Ureter (tissue), 1 donor: ENCODE data around the gene TAF11. TPM values are rescaled to one million over a fixed set of nuclear protein-coding genes. Genes with fewer than 3 reads are reported as not detected.
"Not testable (repeated sequence)": the region's sequence is repeated elsewhere in the genome, so short reads cannot be mapped to it uniquely, and the experiment has no call there.

Experiments used
- DNase-seq: peaks from one replicate; pipeline ENCODE4 v3.0.0-alpha.2; 2020; ENCODE audit warnings: low spot score
- total RNA-seq: library from RNA; stranded (reverse); gene quantifications from one replicate; pipeline ENCODE4 v1.2.4, GENCODE V29; 2023
- donor health status: DM: yes; HTN: yes; CAD: no.

TAF11 gene, protein sequence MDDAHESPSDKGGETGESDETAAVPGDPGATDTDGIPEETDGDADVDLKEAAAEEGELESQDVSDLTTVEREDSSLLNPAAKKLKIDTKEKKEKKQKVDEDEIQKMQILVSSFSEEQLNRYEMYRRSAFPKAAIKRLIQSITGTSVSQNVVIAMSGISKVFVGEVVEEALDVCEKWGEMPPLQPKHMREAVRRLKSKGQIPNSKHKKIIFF
- total RNA-seq, result 18.4 TPM

DNA sequence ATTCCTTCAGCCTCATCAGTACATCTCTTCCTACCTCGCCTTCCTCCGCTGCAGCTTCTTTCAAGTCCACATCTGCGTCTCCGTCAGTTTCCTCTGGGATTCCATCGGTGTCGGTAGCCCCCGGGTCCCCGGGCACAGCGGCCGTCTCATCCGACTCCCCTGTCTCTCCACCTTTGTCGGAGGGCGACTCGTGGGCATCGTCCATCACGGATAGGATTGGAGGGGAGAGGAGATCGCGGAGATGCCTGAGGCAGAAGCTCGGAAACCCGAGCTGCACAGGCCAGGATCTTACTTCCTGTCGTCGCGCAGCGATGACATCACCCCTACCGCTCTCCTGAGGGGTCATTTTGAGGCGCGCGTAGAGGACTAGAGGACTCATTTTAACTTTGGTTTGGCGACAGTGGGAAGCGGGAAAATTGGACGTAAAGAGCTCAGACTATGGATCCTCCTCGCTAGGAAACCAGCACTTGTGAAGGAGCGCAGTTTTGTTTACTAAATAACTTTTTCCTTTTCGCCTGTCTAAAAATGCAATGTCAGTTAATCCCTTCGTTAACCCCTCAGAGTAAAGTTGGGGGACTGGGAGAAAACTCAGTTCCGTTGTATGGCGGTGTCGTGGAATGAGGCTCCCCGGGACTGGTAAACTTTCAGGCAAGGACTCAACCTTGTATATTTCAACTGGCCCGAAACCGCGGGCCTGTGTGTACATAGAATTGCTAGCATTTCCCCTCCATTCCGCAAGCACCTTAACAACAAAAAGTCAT, at the start of gene TAF11:
Gene TAF11, minus strand, starts transcription at position 290 of the 761 bp plus-strand sequence. Its CDS starts 85 bp downstream, at position 205.
- peak; percentile 94 for DNase-seq

DNA sequence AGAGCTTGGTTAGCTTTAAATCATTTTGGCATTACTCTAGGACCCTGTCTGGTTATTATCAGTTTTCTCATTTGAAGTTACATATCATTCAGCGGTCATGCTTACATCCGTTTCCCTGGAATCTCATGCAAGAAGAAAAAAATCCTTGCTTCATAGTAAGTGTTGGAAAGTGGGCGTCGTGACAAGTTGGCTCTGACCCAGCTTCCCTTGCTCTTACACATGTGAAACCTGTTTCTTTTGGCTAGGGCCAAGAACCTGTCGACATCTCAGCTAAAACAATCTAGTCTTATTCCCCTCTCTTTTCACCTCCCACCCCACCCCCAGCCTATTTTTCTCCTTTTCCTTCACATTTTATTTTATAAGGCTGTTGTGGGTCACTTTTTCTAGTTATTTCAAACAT, 46.7 kb upstream of the TAF11 start:
- no peak for DNase-seq

DNA sequence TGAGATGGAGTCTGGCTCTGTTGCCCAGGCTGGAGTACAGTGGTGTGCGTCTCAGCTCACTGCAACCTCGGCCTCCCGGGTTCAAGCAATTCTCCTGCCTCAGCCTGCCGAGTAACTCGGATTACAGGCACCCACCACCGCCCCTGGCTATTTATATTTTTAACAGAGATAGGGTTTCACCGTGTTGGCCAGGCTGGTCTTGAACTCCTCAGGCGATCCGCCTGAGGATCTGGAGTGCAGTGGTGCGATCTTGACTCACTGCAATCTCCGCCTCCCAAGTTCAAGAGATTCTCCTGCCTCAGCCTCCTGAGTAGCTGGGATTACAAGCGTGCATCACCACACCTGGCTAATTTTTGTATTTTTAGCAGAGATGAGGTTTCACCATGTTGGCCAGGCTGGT, 44.4 kb upstream of the TAF11 start:
- DNase-seq, result not testable (repeated sequence)

DNA sequence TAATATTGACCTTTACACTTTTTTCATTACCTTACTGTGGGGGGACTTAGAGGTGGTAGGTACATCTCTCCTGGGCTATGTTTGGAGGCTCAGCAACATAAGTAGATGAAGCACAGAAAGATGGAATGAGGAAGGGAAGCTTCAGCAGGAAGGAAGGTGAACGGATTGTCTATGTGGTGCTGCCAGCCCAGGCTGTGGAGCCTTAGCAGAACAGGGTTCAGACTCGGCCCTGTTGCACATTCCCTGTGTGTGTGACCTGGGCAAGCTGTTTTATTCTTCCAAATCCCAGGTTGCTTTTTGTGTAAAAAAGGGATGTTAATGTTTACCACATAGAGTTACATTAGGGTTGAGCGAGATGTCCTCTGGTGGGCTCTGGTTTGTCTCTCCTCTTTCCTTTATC, 42.4 kb upstream of the TAF11 start:
- no peak for DNase-seq

DNA sequence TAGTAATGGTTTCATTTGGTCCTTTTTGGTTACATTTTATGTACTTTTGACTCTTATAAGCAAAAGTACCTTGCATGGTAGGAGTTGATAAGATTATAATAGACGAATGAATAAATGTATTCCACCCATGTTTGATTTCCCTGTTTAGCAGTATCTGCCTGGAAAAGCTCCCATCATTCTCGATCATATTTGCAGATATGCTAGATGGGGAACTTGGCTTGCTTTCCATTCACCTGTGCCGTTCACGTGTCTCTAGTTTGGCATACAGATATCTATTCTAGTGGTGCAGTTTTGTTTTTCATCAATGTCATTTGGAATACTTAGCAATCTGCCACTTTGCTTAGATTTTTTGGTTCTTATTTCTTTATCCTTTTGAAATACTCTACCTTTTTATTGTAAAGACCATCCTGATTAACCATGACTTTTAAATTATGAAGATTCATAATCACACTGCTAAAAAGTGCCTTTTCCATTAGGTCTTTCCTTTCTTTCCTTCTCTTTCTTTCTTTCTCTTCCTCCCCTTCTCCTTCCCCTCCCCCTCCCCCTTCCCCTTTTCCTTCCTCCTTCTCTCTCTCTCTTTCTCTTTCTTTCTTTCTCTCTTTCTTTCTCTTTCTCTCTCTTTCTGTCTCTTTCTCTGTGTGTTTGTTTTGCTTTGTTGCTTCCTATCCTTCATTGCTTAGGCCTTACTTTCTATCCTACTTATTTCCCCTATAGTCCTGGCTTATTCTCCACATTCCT, 41.6 kb upstream of the TAF11 start:
- no peak for DNase-seq

DNA sequence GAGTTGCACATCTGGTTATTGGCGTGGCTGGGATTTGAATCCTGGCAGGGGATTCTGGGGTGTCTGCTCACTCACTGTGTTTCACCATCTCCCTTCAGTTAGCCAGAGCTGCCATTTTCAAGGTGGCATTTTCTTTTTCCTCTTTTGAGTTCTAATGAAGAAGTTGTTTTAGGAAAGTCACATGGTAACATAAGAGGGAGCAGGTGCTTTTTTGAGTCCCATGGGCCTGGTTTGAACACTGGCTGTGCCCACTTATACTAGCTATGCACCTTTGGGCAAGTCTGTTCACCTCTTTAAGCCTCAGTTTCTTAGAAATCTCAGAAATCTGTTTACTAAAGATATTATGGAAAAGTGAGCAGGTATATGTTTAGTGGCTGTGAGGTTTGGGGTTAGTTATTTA, 40.9 kb upstream of the TAF11 start:
- no peak for DNase-seq

DNA sequence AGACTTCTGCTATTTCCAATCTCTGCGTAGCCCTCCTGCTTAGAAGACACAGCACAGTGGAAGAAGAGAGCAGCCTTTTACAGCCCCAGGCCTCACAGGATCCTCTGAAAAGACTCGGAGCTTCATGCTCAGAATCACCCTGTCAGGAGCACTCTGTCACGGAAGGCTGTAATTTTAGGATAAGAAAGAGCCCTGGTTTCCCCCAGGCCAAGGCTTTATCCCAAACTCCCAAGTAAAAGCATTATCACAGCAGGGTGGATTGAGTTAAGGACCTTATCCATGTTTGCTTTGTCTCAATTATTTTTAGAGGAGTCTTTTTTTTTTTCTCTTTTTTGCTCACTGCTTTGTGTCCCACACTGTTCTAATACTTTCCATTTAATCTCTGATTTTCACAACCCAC, 40.4 kb upstream of the TAF11 start:
- DNase-seq, result no peak

DNA sequence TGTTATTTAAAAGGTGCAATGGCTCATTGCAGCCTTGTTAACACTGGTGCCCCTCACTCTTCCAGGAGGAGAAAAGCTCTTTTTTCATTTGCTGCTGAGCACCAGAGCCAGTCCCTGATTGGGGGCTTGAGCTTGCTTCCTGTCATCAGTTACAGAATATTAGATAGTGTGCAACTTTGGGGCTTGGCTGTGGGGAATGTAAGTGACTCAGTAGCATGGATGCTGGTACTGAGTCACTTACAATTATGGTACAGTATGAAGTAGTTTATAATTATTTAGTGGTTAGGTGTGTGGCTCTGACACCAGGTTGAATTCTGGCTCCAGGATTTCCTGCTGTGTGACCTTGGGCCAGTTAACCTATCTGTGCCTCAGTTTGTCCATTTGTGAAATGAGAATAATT, 38.8 kb upstream of the TAF11 start:
- no peak for DNase-seq

DNA sequence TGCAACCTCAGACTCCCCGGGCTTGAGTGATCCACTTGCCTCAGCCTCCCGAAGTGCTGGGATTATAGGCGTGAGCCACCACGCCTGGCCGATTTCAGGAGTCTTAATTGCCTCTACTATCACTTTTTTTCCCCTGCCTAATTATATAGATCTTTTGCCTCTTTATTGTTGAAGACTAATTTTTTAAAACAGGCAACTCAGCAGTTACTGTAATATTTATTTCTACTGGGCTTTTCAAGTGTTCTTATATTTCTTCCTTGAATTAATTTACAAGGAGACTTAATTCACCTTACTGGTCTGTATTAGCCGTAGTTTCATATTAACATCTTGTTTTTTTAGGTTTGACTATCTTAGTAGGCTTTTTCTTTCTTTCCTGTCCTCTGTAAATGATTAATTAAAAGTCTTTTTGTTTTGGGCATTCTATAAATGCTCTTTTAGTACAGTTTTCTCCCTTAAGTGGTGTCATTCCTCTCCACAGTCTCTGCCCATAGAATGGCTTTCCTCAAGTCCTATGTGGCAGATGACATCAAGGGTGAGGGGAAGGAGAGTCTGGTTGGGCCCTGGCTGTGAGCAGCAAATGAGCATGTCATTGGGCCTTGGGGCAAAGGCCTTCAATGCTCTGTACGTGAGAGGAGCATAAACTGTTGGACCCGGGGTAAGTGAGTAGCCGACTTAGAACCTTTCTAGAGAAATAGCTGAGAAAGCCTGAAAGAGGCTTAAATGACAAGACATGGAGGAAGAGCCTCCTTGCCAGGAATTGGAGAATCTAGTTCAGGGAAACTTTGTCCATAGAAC, 37.2 kb upstream of the TAF11 start:
- no peak for DNase-seq

DNA sequence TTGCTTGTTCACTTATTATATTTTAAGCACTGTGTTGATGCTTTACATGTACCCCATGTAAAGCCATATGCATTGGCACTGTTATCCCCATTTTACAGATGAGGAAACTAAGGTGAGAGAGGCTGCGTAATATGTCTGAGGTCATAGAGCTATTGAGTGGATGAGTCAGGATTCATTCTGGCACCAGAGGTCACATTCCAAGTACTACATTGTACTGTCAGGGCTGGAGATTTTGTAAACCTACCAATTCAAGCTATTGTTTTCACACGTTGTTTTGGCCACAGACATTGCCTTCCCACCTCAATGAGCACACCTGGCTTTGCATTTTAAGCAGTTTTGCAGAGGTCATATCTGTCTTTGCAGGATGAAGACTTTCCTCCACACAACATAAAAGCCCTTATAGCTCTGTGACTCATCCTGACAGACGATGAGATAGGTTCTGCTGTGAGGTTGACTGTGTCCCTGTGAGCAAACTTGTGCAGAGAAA, 34.4 kb upstream of the TAF11 start:
- DNase-seq, result no peak

DNA sequence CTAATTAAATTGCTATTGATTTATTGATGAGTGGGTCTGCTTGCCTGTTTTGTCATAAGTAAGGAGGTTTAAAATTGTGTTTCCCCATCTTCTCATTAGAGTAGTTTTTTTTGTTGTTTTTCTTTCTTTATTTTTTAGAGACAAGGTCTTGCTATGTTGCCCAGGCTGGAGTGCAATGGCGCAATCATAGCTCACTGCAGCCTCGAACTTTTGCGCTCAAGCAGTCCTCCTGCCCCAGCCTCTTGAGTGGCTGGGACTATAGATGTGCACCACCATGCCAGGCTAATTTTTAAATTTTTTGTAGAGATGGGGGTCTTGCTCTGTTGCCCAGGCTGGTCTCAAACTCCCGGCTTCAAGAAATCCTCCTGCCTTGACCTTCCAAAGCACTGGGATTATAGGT, 32.3 kb upstream of the TAF11 start:
- no peak for DNase-seq

DNA sequence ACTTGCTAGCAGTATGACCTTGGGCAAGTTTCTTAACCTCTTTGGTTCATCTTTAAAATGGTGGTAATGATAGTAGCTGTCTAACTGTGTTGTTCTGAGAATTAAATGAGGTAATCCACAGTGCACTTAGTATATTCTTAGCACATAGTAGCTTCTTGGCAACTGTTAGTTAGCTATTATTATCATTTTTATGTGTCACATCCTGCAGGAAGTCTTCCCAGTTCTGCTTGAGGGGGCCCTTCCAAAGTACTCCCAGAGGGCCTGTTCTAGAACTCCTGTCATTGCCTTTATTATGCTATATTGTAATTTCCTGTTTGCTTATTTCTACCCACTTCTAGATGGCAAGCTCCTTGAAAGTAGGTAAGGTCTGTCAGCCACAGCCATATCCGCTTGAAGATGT, 31.8 kb upstream of the TAF11 start:
- no peak for DNase-seq

DNA sequence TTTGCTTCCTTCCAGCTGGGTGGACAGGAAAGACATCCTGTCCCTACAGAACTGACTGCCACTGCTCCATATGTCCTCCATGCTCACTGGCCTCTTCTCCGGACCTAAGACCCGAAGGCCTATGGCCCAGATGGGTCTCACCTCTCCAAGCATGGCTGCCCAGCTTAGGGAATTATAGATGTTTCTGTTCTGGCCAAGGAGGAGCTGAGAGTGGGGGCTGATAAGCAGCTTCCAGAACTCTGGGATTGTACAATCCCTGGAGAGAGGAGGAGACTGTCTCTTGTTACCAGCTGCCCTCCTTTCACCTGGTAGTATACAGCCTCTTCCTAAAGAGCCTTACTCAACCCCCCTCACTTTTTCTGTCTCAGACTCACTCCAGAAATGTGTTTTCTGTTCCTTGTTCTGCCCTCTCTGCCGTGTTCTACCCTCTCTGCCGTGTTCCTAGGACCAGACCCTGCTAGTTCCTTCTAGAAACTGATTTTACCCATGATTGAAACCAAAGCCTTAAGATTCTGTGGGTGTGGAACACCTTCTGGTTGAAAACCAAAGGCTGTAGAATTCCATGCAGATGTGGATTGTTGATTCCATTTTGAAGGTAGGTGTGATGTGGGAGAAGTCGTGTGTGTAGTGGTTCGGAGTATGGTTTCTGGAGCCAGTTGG, 29.9 kb upstream of the TAF11 start:
- DNase-seq, result no peak

DNA sequence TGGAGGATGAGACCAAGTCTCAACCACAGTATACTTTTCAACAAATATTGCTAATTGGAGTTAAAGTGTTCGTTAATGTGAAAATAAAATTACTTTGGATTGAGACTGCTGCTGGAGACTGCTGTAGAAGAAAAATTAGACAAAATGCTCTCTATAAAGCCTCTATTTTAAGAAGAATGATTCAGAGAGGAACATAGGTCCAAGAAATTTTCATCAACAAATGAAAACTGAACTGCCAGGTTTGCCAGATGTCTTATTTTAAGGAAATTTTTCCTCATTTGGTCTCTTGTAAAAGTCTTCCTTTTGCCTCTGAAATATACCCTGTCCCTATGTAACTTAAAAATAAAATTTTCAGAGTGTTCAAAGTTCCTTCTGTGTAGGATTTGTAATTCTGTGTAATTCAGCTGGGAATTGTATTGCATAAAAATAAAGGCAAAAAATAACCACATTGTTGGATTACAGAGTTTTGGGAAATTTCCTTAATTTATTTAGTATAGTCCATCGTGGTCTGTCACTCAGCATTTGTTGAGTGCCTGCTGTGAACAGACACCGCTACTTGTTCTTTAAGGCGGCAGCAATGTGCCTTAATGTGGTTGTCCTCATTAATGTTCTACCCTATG, 28.6 kb upstream of the TAF11 start:
- no peak for DNase-seq

DNA sequence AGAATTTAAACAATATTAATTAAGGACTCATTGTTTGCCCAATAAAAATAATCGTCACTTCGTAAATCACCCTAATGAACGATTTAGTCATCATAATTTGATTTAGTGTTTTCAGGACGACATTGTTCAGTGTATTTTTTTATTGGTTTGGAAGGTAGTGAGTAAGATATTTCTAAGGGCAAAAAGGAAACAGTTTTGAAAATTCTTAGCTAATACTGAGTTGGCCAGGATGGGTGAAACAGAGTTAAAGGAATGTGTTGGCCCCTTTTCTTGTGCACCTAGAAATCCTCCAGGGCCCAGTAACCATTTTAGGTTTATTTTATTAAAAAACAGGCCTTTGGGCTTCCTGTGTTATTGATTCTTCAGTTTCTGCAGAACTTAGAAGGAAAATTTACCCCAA, 26.5 kb upstream of the TAF11 start:
- no peak for DNase-seq

DNA sequence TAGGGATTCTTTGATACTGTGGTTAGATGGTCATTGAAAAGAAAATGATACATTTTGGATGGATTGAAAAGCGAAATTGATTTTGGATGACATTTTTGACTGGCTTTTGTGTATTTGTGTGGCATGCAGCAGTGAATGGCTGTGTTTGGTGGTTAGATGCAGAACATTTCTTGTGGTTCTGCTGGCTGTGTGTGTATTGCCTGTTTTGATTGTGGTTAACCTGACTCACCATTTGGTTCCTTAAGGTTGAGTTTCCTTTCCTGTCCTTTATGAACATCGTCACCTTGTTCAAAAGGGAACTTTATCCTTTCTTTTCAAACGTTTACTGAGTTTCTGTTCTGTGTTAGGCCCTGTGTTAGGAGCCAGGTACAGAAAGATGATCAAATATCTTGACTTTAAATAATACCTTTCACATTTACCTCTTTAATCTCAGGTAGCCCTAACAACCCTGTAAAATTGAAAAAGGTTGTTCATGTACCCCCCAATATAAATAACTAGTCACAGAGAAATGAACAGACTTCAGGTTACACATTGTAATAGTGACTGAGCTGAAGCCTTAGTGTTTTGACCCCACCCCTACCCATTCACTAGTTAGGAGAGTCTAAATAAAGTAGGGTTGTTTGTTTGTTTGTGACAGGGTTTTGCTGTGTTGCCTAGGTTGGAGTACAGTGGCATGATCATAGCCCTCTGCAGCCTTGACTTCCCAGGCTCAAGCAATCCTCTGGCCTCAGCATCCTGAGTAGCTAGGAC, 25.0 kb upstream of the TAF11 start:
- no peak for DNase-seq

DNA sequence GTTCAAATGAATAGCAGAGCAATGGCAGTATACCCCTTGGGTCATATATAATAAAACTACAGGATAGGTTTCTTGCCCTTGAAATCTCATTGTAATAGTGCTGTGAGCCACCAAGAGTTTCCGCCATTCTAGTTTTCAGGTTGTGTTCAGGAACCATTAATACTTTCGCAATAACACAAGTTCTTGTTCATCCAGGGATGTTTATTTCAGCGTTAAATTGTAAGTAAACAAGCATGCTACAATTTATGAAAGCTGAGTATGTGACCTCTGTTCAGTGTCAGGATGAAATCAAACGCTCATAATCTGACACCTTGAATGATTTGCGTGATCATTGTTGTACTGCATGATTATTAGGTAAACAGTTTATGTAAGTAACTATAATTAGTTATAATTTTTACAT, 24.0 kb upstream of the TAF11 start:
- no peak for DNase-seq

DNA sequence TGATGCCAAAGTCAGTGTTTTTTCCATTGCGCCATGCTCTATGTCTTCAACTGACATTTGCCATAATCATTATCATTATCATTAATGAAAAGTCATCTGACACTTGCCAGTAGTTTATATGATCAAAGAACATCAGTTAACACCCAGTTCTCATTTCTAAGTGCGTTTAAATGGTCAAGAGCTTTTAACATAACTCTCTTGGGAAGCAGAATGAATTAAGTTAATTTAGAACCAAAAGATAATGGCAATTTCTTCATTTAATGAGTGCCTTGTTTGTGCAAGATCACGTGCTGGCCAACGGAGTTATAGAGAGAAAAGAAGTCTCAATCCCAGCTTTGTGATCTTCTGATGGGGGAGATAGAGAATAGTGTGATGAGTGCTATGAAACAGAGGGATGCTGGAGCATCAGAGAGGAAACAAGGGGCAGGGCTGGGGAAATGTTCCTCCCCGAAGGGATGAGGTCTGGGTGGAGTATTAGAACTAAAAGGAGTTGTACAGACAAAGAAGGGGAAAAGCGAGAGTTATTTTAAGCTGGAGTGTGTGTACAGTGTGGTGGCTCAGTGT, 21.6 kb upstream of the TAF11 start:
- DNase-seq, result no peak

DNA sequence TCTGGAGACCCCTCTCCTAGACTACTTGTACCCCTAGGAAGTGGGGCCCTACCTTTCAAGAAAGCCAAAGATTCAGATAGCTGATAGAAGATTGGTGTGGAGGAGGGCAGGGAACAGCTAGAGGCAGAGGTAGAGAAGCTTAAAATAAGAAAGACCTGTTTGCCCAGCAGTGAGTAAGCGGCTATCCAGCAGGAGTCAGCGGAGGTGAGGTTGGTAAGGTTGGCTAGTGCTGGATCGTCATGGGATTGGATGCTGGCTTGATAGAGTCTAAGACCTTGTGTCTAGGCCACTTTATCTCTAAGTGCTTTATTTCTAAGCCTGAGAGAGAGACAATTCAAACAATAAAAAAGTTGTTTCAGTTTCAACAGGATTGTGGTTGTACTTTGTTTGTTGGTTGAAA, 20.4 kb upstream of the TAF11 start:
- no peak for DNase-seq

DNA sequence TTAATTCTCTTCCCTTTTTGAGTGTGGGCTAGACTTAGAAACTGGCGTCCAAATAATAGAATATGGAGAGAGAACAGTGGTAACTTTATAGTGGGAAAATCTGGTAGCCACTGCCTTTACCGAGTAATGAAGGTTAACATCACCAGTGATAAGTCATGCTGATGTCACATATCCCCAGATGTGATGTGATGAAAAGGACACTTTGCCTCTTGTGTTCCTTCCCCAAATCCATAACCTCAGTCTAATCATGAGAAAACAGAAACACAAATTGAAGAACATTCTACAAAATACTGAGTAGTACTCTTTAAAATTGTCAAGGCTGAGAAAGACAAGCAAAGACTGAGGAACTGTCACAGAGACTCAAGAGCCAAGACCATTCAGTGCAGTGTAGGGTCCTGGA, 19.0 kb upstream of the TAF11 start:
- no peak for DNase-seq
